ENCODE data around the gene DSCAML1.

The DSCAML1 gene

GRCh38 chr11:117719480-117719879, 77.5 kb downstream of the DSCAML1 start:
- no peak for DNase-seq

- DNase-seq, result no peak
Measured at GRCh38 chr11:117717485-117718314, 79.3 kb downstream of the DSCAML1 start.

- no peak for DNase-seq
Measured at GRCh38 chr11:117716521-117717440, 80.2 kb downstream of the DSCAML1 start.

- no peak for DNase-seq
Measured at GRCh38 chr11:117715801-117716200, 81.2 kb downstream of the DSCAML1 start.

GRCh38 chr11:117713538-117713991, 83.5 kb downstream of the DSCAML1 start:
- no peak for DNase-seq

GRCh38 chr11:117712530-117712929, 84.5 kb downstream of the DSCAML1 start:
- no peak for DNase-seq

GRCh38 chr11:117711331-117711730, 85.7 kb downstream of the DSCAML1 start:
- DNase-seq, result no peak

- no peak for DNase-seq
Measured at GRCh38 chr11:117710211-117710610, 86.8 kb downstream of the DSCAML1 start.

- DNase-seq, result no peak
Measured at GRCh38 chr11:117706322-117706814, 90.6 kb downstream of the DSCAML1 start.

- no peak for DNase-seq
Measured at GRCh38 chr11:117705866-117706265, 91.2 kb downstream of the DSCAML1 start.

- DNase-seq, result no peak
Measured at GRCh38 chr11:117704395-117705100, 92.5 kb downstream of the DSCAML1 start.

GRCh38 chr11:117702946-117703598, 93.9 kb downstream of the DSCAML1 start:
- DNase-seq, result no peak

GRCh38 chr11:117701781-117702180, 95.2 kb downstream of the DSCAML1 start:
- DNase-seq, result no peak

- no peak for DNase-seq
Measured at GRCh38 chr11:117700551-117700950, 96.5 kb downstream of the DSCAML1 start.

- DNase-seq, result no peak
Measured at GRCh38 chr11:117697319-117697718, 99.7 kb downstream of the DSCAML1 start.

GRCh38 chr11:117696540-117696939, 100.5 kb downstream of the DSCAML1 start:
- no peak for DNase-seq

- no peak for DNase-seq
Measured at GRCh38 chr11:117693344-117693743, 103.7 kb downstream of the DSCAML1 start.

- no peak for DNase-seq
Measured at GRCh38 chr11:117691516-117691915, 105.5 kb downstream of the DSCAML1 start.

- no peak for DNase-seq
Measured at GRCh38 chr11:117691218-117691514, 105.8 kb downstream of the DSCAML1 start.

GRCh38 chr11:117690484-117691217, 106.4 kb downstream of the DSCAML1 start:
- DNase-seq, result no peak

GRCh38 chr11:117688255-117688797, 108.7 kb downstream of the DSCAML1 start:
- no peak for DNase-seq

All from activated CD4-positive, alpha-beta T cell treated with anti-CD3 and anti-CD28 coated beads, Interleukin-2, amount 50 U/mL, for 1 hour (primary cell).